Hematopoietic multipotent progenitor cell treated with erythropoietin and hydrocortisone succinate and interleukin-3 and kit ligand, for 6 days (in vitro differentiated cells): ENCODE measurements around the gene VWA8.

ENCODE experiments used
- DNase-seq: peaks from one replicate; pipeline ENCODE4 v3.0.0-alpha.2; 2015

Gene VWA8

DNA sequence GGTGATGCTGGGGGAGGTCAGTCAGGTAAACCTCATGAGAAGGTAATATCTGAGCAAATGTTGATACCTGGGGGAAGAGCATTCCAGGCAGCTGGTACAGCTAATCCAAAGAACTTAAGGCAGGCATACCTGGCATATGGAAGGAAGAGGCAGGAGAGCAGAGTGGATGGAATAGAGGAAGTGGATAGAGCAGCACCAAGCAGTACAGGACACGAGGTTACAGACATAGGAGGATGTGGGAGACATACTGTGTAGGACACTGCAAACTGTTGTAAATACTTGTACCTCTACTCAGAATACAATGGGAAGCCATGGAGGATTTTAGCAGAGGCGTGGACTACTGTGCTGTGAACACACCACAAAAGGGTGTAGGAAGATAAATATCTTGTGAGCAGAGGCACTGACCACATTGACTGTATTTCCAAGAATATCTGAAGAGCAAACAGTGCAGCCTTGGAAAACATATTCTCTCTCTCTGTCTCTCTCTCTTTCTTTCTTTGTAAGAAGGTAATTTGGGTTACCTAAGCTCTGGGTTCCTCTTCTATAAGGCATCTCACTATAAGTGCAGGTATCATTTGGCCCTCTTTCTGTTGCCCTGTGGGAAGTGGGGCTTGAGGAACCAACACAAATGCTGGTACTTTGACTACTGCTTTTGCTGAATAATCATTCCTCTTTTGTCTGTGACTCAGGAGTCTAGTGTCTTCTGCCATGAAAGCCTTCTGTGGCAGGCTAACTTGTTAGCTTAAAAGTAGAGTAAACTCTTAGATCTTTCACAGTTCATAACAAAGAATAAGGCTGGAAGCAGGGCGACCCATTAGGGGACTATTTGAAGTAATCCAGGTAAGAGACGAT is 238.0 kb downstream of the VWA8 start:
- peak; percentile 68 for DNase-seq

DNA sequence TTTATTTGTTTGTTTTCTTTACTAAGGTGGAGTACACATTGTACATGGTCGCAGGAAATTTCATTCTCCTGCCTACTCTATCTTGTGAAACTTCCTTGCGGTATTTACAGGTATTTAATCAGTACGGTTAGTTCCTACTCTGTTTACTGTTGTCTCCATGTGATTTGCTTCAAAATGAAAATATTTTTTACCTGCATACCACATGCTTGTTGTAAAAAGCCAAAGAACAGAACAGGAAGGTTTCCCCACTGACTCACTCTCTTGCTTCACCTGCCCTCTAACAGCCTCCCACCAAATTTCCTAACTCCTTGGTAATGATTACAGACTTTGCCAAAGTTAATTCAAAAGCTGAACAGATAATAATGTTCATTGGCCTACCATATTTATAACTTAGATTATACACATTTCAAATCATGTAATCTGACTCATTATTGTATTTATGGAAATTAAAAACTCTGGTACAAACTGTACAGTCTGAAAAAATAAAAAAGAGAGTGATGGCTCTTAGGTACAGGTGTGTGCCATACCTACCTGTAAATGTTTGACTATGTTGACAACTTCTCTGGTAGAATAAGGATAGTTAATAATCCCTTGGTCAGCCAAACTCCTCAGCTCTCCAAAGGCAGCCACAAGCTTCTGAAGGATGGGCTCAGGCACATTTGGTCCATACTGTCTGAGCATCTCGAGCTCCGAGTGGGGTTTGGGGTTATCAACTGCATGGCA is 239.9 kb downstream of the VWA8 start:
- no peak for DNase-seq

DNA sequence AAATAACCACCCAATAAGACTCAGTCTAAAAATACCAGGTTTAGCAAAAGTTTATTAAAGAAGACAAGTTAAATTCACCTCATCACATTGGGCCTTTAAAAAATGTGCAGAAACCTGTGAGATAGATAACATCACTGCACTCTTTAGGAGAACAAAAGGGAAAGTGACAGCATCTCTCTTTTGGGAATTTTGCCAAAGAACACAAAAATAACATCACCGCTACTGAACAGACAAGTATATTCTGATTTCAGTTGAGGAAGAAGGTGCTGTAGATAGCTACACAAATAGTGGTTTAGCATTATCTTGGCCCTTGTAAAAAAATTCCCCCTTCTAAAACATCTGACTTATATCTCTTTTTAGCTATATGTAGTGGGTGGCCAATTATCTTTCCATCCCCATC is 244.7 kb downstream of the VWA8 start:
- DNase-seq = no peak

DNA sequence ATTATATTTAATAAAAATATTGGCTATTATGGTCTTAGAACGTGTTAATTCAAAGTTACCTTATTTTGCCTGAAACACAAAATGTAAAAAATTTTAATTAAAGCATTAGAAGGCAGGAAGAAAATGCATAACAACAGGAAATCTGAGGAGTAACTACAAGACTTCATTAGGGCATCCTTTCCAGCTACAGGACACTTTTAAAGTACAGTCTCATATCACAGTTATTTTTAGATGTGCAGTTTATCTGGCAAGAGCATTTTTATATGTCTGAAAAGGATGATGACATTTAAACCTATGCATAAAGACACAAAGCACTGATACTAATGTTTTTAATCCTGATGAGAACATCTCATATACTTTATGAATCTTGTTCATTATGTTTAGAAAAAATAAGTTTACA is 247.5 kb downstream of the VWA8 start:
- no peak for DNase-seq

DNA sequence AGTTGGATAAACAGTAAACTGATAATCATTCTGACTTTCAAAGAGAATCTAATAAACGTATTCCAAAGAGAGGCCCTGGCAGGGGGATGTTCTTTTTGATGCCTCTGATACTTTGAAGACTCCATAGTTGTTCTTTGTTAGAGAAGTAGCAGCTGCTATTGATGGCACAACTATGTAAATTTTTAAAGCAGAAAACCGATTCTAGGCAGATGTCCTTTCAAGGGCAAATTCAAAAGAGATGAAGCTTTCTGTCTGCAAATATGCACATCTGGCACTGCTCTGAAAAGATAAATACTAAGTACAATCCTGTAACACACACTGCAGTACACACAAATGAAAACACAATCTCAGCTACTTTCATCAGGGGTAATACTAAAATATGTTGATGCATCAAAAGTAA is 250.1 kb downstream of the VWA8 start:
- no peak for DNase-seq

DNA sequence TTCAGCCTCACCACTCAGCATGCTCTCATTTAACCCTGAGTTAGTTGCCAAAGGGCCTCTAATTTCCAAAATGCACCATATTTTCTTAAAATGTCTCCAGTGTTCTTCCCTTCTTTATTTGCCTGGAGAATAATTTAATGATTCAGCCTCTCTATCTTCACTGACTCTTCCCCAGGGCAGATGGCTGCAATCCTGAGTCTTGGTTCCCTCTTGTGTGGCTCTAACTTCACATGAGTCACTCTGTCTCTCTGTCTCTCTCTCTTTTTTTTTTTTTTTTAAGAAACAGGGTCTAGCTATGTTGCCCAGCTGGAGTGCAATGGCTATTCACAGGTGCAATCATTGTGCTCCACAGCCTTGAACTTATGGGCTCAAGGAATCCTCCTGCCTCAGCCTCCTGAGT is 251.4 kb downstream of the VWA8 start:
- DNase-seq = no peak

DNA sequence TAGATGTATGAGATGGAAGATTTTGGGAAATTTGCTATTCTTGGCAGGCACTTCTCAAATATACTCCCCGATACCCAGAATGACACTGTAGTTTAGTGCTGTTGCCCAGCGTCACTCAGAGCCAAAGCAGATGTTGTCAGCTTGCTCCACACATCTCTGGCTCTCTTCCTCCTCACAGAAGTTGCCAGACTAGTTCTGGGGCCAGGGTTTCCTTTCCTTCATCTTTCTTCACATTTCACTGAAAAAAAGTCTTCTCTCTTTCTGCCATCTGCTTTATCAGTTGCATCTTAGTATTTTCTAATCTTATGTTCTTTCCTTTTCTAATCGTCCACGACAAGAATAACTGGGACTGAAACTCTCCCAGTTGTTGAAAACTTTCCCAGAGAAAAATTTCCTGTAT is 252.2 kb downstream of the VWA8 start:
- no peak for DNase-seq

DNA sequence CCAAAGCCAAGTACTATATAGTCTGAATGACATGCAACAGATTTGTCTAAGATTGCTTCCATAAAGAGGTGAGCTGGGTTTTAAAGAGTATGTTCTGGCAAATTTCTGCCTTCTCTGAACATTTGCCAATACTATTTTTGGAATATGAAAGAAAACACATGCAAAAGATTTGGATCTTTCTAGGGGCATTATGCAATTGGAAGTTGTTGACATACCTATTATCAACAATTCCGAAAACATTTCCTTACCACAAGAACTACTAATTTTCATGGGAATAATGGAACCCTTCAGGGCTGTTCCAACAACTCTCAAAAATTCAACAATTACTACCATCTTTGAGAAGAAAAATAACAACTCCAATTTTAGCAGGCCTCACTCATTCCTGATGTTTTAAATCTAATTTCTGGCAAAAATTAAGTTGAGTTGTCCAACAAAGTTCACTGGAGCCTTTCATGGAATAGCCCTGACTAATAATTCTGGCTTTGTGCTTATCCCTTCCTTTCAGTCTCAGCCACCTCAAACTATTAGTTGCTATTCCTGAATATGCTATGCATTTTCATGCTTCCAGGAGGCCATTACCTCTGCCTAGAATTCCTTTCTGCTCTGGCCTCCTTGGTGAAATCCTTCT is 253.6 kb downstream of the VWA8 start:
- no peak for DNase-seq

DNA sequence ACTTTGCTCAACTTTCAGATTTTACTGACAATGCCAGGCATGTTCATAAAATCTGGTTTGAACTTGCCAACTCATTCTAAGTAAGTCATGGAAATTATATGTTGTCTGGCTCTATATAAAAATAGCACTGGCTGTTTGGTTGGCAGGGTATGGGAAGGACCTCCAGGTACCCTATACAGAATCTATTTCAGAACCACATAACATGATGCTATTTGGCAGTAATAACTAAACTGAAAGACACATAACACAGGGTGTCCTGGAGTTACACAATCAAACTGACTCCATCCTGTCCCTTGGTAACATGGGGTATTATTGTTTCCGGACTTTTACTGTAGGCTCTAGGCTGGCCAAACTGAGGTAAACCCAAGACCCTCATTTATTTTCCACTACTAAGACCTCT is 254.8 kb downstream of the VWA8 start:
- no peak for DNase-seq

DNA sequence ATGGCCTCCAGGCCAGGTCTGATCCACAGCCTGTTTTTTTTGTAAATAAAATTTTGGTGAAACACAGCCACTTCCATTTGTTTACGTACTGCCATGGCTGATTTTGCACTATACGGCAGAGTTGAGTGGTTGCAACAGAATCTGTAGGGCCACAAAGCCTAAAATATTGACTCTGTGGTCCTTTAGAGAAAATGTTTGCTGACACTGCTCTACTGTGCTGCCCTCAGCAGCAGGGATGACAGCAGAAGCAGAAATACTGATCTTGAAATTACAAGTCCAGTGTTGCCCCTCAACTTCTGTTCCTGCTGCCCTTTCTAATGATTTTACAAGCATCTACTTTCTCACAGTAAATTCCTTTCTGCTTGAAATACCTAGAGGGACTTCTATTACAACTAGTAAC is 258.4 kb downstream of the VWA8 start:
- no peak for DNase-seq

DNA sequence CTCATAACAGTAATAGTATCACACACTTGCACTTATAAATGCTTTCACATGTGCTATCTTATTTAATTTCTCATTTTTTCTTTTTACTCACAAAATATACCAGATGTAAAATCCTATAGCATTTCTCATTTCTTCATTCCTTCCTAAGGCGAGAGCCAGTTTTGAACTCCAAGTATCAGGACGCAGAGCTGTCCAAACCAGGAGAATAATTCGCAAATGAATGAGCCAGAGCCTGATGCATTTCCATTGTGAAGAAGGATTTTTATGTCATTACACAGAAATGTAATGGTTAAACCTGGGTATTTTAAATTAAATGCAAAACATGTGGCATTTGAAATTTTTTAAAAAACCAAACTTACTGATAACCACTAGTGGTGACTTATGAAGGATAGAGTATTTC is 259.2 kb downstream of the VWA8 start:
- no peak for DNase-seq

DNA sequence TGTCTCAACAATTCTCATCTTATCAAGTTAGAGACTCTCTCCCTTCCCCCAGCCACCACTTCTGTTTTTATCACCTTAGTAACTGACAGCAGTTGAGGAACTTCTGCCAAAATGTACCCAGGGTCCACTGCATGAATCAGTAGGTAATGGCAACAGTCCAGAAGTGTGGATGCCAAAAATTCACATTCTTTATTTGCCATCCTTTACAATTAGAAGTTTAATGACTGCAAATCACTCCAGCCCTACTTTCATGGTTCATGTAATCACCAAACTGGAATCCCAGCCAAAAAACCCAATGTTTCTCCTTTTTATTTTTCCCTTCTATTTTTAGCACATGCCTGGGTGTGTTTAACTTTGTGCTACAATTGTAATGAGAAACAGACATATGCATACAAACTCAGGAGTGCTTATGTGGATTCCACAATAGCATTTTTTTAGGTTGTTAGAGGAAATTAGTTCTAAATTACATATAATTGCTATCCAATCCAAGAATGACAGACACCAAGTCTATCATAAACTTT is 260.1 kb downstream of the VWA8 start:
- DNase-seq = peak; percentile 78

DNA sequence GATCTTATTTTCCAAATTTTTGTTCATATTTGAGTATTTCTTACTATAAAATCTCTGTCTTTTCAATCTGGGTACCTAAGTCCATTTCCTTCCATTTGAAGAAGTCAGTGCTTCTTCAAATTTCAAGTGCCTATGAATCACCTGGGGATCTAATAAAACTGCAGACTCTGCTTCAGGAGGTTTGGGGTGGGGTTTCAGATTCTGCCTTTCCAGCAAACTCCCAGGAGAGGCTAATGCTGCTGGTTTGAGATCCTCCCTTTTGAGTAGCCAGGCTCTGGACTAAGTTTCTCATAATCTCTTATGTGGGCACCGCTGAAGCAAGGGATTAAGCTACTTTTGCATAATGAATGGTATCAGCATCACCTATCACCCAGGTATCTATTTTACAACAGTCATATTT is 261.1 kb downstream of the VWA8 start:
- no peak for DNase-seq

DNA sequence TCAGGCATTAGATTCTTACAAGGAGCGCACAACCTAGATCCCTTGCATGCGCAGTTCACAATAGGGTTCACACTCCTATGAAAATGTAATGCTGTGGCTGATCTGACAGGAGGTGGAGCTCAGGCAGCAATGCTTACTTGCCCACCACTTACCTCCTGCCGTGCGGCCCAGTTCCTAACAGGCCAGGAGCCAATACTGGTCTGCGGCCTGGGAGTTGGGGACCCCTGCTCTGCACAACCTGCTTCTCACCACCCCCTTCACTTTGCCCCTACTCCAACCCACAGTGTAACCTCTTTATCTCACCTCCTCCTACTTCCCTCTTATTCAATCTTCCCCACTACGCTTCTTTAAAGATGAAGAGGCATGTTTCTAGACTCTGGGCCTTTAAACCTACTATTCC is 263.3 kb downstream of the VWA8 start:
- no peak for DNase-seq

DNA sequence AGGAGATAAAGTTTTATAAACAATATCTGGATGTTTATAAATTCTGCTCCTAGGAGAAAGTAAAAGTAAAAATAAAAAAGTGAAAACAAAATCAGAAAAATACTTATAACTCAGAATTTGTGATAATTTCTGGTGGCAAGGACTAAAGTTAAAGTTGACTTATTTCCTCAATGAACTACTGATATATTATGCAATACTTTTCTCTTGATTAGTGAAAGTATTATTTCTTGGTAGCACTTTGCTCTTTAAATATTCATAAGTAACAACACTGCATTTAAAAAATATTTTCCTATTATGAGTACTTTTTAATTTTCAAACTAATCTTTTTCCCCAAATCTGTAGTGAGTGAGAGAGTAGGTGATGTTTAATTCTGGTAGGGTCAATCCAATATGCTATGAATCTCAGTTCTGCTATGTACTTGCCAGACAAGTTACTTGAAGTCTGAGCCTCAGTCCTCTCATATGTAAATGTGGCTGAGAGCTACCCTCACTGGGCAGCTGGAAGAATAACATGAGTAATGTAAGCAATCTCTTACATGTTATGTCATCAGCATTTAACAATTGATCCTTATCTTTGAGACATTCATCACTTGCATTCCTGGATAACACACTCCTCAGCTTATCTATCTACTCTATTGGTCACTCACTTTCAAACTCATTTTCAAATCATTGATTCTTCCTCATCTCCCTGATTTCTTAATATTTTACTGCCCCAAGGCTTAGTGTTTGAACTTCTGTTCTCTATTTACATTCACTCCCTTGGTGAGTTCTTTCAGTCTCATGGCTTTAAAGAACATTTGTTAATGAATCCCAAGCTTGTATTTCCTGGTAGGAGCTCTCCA is 264.5 kb downstream of the VWA8 start:
- DNase-seq = no peak

DNA sequence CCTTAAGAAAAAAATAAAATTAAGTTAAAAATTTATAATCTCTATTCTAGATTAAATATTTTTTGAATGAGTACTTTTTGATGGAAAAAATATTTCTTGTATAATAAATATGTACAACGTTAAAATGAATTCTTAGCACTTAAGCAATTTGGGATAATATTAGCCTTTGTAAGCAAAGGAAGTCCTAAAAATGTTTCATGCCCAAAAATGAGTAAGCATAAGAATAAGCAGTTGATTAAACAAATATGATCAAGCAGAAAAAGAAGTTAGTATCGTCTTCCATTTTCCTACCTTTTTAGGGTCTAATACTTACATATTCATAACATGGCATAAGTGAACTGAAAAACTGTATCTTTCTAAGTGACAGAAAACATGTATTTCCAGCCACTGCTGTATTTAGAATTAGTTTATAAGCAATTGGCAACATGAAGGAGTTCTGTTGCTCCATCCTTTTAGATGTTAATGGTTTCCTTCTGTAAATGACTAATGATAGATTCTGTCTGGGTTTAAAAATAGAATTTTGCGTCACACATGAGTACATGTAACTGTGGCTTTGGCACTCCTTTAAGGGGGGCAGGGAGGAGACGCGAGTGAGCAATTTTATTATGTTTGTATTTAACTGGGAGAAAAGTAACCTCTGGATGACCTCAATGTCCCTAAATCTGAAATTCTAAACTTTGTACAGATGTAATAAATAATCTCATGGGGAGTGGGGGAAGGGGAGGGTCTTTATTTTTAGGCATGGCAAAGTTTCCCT is 266.2 kb downstream of the VWA8 start:
- DNase-seq = peak; percentile 27

DNA sequence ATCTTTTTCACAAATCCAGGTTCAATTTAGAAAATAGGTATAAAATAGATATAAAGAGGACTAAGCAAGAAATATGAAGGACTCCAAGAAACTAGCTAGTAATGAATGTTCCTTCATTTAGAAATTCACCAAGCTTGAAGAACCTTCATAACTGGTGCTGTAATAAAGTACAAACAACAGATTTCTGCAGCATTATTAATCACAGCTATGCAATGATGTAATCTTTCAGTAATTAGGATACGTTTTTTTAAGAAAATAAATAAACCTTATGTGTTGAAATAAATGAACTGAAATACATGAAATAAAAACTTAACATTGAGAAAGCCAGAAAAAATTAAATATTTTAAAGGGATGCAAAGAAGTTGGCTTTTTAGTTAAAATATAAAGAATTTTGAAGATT is 267.5 kb downstream of the VWA8 start:
- DNase-seq = no peak

DNA sequence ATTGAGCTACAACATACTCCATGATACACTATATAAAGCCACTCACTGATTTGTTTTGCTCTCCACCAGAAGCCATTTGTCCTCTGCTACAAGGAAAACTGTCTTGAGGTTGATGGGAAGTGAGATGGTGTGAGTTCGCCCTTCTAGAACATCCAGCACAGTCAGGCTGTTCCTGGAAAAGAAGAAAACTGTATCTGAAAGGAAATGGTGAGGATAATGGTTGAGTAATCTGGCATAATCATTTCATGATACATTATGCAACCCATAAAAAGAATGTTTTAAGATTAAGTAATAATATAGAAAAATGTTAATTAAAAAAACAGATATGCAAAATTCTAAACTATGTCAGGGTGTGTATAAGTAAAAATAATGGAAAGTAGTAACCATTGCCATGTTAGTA is 269.6 kb downstream of the VWA8 start:
- no peak for DNase-seq

DNA sequence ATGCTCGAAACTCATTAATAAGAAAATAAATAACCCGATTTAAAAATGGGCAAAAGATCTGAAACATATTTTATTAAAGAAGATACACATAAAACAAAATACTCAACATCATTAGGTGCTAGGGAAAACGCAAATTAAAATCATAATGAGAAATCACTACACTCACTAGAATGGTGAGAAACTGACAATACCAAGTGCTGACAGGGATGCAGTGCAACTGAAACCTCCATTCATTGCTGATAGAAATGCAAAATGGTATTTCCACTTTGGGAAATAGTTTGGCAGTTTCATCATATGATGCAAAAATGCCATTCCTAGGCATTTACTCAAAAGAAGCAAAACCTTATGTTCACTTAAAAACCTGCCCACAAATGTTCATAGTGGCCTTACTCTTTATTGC is 278.1 kb downstream of the VWA8 start:
- DNase-seq = no peak

DNA sequence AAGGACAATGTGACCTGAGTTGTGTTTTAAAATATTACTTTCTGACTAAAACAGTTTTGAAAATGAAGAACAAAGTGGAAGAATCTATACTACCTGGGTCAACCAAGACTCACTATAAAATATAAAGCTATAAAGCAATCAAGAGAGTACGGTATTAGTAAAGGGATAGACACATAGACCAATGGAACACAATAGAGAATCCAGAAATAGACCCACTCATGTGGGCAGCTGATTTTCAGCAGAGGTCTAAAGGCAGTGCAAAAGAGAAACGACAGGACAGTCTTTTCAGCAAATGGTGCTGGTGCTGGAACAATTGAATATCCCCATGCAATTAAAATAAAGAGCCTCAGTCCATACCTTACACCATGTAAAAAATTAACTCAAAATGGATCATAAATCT is 278.9 kb downstream of the VWA8 start:
- no peak for DNase-seq

DNA sequence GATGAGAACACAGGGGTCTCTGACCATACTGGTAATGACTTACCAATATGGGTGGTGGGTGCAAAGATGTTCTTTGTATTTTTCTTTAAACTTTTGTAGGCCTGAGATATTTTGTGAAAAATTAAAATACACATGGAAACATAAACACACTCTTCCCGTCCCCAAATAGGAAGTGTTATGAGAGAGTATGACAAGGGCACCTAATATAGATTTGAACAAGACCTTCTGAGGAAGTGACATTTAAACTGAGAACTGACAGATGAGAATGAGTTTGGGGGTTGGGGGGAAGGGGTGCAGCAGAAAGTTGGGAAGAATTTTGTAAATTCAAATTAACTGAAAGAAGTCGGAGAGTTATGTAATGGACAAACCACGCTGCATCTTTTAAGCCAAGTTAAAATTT is 279.3 kb downstream of the VWA8 start:
- no peak for DNase-seq

DNA sequence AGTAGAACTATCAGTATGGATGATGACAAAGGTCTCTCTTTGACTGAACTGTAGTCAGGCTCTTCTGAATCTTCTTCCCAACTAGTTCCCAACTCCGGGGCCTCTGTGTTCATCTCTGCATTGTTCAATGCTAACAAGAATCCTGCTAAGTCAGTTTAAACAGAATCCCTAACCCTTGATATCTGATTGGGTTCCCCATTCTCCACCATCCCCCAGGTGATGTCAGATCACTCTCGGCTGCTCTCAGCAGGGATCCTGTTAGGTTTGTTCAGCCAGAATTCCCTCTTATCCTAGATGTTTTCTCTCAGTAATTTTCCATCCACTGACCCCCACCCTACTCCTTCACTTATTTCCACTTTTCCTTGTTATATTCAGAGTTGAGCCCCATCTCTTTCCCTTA is 280.0 kb downstream of the VWA8 start:
- DNase-seq = no peak
